Right atrium auricular region (tissue), 2 donors: Measurements from ENCODE around the gene ALDH2. TPM values are rescaled to one million over a fixed set of nuclear protein-coding genes. Genes with fewer than 3 reads are reported as not detected.
"Not testable (repeated sequence)": the region's sequence is repeated elsewhere in the genome, so short reads cannot be mapped to it uniquely, and the experiment has no call there.

ENCODE experiments used
- DNase-seq: peaks from one replicate; pipeline ENCODE4 v3.0.0-alpha.2; 2019; ENCODE audit warnings: low spot score
- H3K27ac ChIP-seq, 2 donors: fragments of 200-600 bp; sonication (generic); 1 replicate in 1 of 2; 2 replicates in 1 of 2; pipeline ENCODE4 v1.5.1; 2016 to 2019
- H3K27me3 ChIP-seq, 2 donors: fragments of 200-600 bp; sonication (generic); one replicate each; pipeline versions ENCODE4 v1.5.1 to v1.6.0; 2017 to 2019
- H3K36me3 ChIP-seq: fragments of 200-600 bp; sonication (generic); one replicate; pipeline ENCODE4 v1.5.1; 2016
- H3K4me1 ChIP-seq, 2 donors: fragments of 200-600 bp; sonication (generic); one replicate each; pipeline versions ENCODE4 v1.5.1 to v1.6.0; 2017 to 2019
- H3K4me3 ChIP-seq, 2 donors: fragments of 200-600 bp; sonication (generic); 1 replicate in 1 of 2; 2 replicates in 1 of 2; pipeline ENCODE4 v1.5.1; 2017 to 2019; ENCODE audit warnings: mild to moderate bottlenecking in 1 of 2, moderate library complexity in 1 of 2
- H3K9me3 ChIP-seq, 2 donors: fragments of 200-600 bp; sonication (generic); one replicate each; pipeline ENCODE4 v1.5.1; 2019
- total RNA-seq, 2 donors: library from RNA; depleted of rRNA; stranded (reverse); fragments of >200 nt; gene quantifications; one replicate each; pipeline ENCODE4 v1.1.0, GENCODE V29; 2016
- TF ChIP-seq, protein P1 (sequence below), 2 donors: fragments of 200-600 bp; sonication (generic); IDR thresholded peaks; one replicate each; pipeline ENCODE4 v1.5.1; 2019; ENCODE audit warnings: antibody characterized with exemption in 2 of 2

ALDH2 gene
- total RNA-seq = 100 to 1,000 TPM; 157 to 158 TPM

DNA sequence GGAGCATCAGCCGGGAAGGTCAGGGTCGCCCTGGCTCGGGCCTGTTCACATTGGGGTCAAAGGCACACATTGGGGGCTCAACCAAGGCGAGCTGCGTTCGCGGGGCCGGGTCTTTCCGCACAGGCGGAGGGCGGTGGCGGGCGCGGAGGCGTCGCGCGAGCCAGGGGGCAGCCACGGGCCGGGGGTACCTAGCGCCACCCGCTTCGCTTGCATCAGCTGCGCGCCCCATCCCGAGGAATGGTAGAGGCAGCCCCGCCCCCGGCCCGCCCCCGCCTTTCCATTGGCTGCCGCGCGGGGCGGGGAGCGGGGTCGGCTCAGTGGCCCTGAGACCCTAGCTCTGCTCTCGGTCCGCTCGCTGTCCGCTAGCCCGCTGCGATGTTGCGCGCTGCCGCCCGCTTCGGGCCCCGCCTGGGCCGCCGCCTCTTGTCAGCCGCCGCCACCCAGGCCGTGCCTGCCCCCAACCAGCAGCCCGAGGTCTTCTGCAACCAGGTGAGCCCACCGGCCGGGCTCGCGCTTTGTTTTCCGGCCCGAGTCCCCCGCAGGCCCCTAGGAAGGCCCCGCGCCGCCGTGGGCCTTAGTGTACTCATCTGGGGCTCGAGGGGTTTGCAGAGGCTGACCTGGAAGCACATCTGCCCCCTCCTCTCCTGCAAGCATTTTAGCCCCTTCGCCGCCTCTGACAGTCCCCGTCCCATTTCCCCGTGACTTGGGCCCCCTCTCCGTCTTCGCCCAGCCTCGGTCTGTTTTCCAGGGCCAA lies at the start of gene ALDH2:
Gene ALDH2 (plus strand): TSS at position 326 of the 754 bp plus-strand sequence. CDS start 50 bp downstream, at position 376.
- Histone ChIP-seq H3K27ac (peak within 1 kb of the TSS; percentile 83 to 91), H3K27me3 (no peaks in the 10 kb centered on the region), H3K4me3 (peak within 1 kb of the TSS; percentile 75 to 90), H3K36me3 (no peaks in the 10 kb centered on the region), H3K9me3 (no peaks in the 10 kb centered on the region), H3K4me1 (peaks cover 0 to 29% of the 10 kb centered on the region in 2 donors)
- peak; percentile 78 for DNase-seq
- TF ChIP-seq, protein P1, sequence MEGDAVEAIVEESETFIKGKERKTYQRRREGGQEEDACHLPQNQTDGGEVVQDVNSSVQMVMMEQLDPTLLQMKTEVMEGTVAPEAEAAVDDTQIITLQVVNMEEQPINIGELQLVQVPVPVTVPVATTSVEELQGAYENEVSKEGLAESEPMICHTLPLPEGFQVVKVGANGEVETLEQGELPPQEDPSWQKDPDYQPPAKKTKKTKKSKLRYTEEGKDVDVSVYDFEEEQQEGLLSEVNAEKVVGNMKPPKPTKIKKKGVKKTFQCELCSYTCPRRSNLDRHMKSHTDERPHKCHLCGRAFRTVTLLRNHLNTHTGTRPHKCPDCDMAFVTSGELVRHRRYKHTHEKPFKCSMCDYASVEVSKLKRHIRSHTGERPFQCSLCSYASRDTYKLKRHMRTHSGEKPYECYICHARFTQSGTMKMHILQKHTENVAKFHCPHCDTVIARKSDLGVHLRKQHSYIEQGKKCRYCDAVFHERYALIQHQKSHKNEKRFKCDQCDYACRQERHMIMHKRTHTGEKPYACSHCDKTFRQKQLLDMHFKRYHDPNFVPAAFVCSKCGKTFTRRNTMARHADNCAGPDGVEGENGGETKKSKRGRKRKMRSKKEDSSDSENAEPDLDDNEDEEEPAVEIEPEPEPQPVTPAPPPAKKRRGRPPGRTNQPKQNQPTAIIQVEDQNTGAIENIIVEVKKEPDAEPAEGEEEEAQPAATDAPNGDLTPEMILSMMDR (IDR thresholded peaks at IDR 0.05) = peak in 1 of 2 donors; percentile 44

DNA sequence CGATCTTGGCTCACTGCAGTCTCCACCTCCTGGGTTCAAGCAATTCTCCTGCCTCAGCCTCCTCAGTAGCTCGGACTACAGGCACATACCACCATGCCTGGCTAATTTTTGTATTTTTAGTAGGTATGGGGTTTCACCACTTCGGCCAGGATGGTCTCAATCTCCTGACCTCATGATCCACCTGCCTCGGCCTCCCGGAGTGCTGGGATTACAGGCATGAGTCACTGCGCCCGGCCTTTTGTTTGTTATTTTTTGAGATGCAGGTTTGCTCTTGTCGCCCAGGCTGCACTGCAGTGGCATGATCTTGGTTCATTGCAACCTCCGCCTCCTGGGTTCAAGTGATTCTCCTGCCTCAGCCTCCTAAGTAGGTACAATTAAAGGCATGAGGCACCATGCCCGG lies 47.4 kb upstream of the ALDH2 start:
- peaks cover 45% of the 10 kb centered on the region for H3K36me3 ChIP-seq
- not testable (repeated sequence) for H3K9me3 ChIP-seq, H3K27me3 ChIP-seq, DNase-seq, H3K4me3 ChIP-seq, H3K27ac ChIP-seq, H3K4me1 ChIP-seq

DNA sequence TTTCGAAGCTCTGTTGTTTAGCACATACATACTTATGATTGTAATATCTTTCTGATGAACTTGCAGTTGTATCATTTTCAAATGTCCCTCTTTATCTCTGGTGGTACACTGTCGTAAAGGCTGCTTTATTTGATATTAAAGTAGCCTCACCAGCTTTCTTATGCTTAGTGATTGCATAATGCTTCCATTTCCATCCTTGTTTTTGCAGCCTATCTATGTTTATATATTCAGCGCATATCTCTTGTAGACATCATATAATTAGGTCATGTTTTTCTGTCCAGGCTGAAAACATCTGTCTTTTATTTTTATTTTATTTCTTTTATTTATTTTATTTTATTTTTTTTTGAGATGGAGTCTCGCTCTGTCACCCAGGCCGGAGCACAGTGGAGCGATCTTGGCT lies 46.3 kb upstream of the ALDH2 start:
- H3K4me3 ChIP-seq = no peak overlapping the region
- H3K36me3 ChIP-seq = peaks cover 44% of the 10 kb centered on the region
- H3K4me1 ChIP-seq = peaks cover 0 to 4% of the 10 kb centered on the region in 2 donors
- TF ChIP-seq, protein P1 (IDR thresholded peaks at IDR 0.05) = no peak
- no peak overlapping the region for H3K27ac ChIP-seq
- no peaks in the 10 kb centered on the region for H3K9me3 ChIP-seq
- DNase-seq = no peak
- no peaks in the 10 kb centered on the region for H3K27me3 ChIP-seq

DNA sequence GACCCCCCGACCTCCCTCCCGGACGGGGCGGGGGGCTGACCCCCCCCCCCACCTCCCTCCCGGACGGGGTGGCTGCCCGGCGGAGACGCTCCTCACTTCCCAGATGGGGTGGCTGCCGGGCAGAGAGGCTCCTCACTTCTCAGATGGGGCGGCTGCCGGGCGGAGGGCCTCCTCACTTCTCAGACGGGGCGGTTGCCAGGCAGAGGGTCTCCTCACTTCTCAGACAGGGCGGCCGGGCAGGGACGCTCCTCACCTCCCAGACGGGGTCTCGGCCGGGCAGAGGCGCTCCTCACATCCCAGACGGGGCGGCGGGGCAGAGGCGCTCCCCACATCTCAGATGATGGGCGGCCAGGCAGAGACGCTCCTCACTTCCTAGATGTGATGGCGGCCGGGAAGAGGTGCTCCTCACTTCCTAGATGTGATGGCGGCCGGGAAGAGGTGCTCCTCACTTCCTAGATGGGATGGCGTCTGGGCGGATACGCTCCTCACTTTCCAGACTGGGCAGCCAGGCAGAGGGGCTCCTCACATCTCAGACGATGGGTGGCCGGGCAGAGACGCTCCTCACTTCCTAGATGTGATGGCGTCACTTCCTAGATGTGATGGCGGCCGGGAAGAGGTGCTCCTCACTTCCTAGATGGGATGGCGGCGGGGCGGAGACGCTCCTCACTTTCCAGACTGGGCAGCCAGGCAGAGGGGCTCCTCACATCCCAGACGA lies 42.9 kb upstream of the ALDH2 start:
- DNase-seq, H3K4me1 ChIP-seq, H3K9me3 ChIP-seq, H3K27ac ChIP-seq, H3K27me3 ChIP-seq, H3K4me3 ChIP-seq: not testable (repeated sequence)
- H3K36me3 ChIP-seq = peaks cover 43% of the 10 kb centered on the region

DNA sequence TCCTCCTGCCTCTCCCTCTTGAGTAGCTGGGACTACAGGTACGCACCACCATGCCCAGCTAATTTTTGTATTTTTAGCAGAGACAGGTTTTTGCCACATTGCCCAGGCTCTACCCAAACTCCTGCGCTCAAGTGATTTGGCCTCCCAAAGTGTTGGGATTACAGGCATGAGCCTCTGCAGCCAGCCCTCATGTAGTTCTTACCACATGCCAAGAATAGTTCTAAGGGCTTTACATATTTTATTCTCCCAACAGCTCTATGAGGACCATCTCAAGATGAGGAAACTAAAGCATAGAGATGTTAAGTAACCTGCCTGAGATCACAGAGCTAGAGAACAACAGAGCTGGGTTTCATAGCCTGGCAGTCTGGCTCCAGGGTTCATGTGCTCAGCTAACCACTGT lies 37.9 kb upstream of the ALDH2 start:
- DNase-seq = no peak
- no peak overlapping the region for H3K4me3 ChIP-seq
- H3K27me3 ChIP-seq = no peaks in the 10 kb centered on the region
- TF ChIP-seq, protein P1 (IDR thresholded peaks at IDR 0.05) = no peak
- peaks cover 39% of the 10 kb centered on the region for H3K36me3 ChIP-seq
- no peaks in the 10 kb centered on the region for H3K9me3 ChIP-seq
- H3K27ac ChIP-seq = no peak overlapping the region
- no peaks in the 10 kb centered on the region for H3K4me1 ChIP-seq

DNA sequence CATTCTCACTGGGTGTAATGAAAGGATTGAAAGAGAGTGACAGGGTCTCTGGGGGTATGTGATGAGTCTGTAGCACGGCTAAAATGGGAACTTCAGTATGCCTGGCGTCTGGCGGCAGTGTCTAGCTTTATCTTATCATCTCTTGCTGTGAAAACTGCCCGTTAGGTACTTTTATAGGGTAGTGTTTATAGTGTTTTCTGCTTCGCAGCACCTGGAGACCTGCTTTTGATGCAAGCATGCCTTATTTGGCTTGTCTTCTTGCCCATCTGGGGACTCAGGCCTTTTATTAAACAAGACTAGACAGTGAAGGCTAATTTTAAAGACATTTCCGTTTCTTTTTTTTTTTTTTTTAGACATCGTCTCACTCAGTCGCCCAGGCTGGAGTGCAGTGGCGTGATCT lies 36.3 kb upstream of the ALDH2 start:
- TF ChIP-seq, protein P1 (IDR thresholded peaks at IDR 0.05) = no peak
- DNase-seq = no peak
- Histone ChIP-seq H3K36me3 (peaks cover 47% of the 10 kb centered on the region), H3K4me3 (no peak overlapping the region), H3K4me1 (no peaks in the 10 kb centered on the region), H3K27ac (no peak overlapping the region), H3K27me3 (no peaks in the 10 kb centered on the region), H3K9me3 (no peaks in the 10 kb centered on the region)
